Heart left ventricle (tissue), 13 donors: ENCODE results near the gene RALGAPA2.

ENCODE experiments used
- POLR2A ChIP-seq, 2 donors: fragments of 450-650 bp; IDR thresholded peaks; one replicate each; pipeline ENCODE4 v1.6.1; 2017; ENCODE audit warnings: antibody characterized with exemption in 2 of 2, mild to moderate bottlenecking in 2 of 2, moderate library complexity in 2 of 2
- TF ChIP-seq, protein P1 (sequence below), 12 donors: fragments of 200-600 bp; sonication (generic) in 4 of 12; IDR thresholded peaks; one replicate each; pipeline versions ENCODE4 v1.5.0 to v1.8.0; 2018 to 2022; ENCODE audit warnings: antibody characterized with exemption in 12 of 12, mild to moderate bottlenecking in 5 of 12
- donor health status: ischemic (EF 13 %, LVEDD 7.1; RV severe dilation, severe dysfunction).
- donor health status: DM: no; HTN: yes; CAD: no.
- donor health status: DM: no; HTN: no; CAD: no.
- donor health status: ischemic (EF 25% LVEDD 6.9; RV normal size, moderate dysfunction).
- donor health status: ischemic (EF 25% LVEDD 5.7; RV mildly dilated, moderate dysfunction).
- donor health status: ischemic (EF 35%, LVEDD 5.7; RV mildly dilated, moderate dysfunction).
- donor health status: nonischemic (EF 11% LVEDD 7.7; RV severe dilation, severe dysfunction).
- donor health status: DM: yes; HTN: yes; CAD: no.
- donor health status: PGD.
- donor health status: ischemic (EF 29% LVEDD 5.4; RV normal size, mild dysfunction).
- donor health status: nonischemic (EF 23%, LVEDD 6.1; RV moderate dilation, normal function).

GRCh38 chr20:20557406-20557805 is 155.0 kb downstream of the RALGAPA2 start:
- TF ChIP-seq, protein P1, sequence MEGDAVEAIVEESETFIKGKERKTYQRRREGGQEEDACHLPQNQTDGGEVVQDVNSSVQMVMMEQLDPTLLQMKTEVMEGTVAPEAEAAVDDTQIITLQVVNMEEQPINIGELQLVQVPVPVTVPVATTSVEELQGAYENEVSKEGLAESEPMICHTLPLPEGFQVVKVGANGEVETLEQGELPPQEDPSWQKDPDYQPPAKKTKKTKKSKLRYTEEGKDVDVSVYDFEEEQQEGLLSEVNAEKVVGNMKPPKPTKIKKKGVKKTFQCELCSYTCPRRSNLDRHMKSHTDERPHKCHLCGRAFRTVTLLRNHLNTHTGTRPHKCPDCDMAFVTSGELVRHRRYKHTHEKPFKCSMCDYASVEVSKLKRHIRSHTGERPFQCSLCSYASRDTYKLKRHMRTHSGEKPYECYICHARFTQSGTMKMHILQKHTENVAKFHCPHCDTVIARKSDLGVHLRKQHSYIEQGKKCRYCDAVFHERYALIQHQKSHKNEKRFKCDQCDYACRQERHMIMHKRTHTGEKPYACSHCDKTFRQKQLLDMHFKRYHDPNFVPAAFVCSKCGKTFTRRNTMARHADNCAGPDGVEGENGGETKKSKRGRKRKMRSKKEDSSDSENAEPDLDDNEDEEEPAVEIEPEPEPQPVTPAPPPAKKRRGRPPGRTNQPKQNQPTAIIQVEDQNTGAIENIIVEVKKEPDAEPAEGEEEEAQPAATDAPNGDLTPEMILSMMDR (IDR thresholded peaks at IDR 0.05), result no peak
- TF ChIP-seq POLR2A (IDR thresholded peaks at IDR 0.05), result no peak
